Testis (tissue), 2 donors: ENCODE data around the gene IL22RA1.

ENCODE experiments used
- POLR2A ChIP-seq: fragments of 450-650 bp; IDR thresholded peaks from one replicate; pipeline ENCODE4 v1.6.1; 2017; ENCODE audit warnings: antibody characterized with exemption, mild to moderate bottlenecking, moderate library complexity
- TF ChIP-seq, protein P1 (sequence below), 3 experiments: fragments of 450-650 bp in 2 of 3; fragments of 200-600 bp in 1 of 3; sonication (generic) in 1 of 3; IDR thresholded peaks; one replicate each; pipeline ENCODE4 v1.5.1; 2016 to 2019; ENCODE audit warnings: antibody characterized with exemption in 3 of 3, mild to moderate bottlenecking in 2 of 3, moderate library complexity in 1 of 3

DNA sequence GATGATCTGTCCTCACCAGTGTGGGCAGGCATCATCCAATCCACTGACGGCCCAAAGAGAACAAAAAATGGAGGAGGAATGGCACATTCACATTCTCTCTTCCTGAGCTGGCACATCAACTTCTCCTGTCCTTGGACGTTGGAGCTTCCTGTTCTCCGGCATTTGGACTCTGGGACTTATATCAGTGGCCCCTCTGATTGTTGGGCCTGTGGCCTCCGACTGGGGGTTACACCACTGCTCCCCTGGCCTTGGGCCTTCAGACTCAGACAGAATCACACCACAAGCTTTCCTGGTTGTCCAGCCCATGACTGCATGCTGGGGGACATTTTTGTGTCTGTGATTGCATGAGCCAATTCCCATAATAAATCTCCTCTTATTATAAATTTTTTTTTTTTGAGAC, 24.1 kb upstream of the IL22RA1 start:
- TF ChIP-seq POLR2A: no peak
- TF ChIP-seq, protein P1, sequence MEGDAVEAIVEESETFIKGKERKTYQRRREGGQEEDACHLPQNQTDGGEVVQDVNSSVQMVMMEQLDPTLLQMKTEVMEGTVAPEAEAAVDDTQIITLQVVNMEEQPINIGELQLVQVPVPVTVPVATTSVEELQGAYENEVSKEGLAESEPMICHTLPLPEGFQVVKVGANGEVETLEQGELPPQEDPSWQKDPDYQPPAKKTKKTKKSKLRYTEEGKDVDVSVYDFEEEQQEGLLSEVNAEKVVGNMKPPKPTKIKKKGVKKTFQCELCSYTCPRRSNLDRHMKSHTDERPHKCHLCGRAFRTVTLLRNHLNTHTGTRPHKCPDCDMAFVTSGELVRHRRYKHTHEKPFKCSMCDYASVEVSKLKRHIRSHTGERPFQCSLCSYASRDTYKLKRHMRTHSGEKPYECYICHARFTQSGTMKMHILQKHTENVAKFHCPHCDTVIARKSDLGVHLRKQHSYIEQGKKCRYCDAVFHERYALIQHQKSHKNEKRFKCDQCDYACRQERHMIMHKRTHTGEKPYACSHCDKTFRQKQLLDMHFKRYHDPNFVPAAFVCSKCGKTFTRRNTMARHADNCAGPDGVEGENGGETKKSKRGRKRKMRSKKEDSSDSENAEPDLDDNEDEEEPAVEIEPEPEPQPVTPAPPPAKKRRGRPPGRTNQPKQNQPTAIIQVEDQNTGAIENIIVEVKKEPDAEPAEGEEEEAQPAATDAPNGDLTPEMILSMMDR (IDR thresholded peaks at IDR 0.05): no peak
